ENCODE results near the gene HIF1A.

Gene HIF1A

GRCh38 chr14:61710853-61711817 is 15.8 kb downstream of the HIF1A start:
- Histone ChIP-seq H3K4me1 (ENCODE audit: insufficient read depth, low read length) (peaks cover 6% of the 10 kb centered on the region), H3K27me3 (ENCODE audit: insufficient read depth, low read length, poor library complexity) (no peaks in the 10 kb centered on the region), H3K9me3 (ENCODE audit: insufficient read depth, low read length, severe bottlenecking) (no peaks in the 10 kb centered on the region), H3K4me2 (ENCODE audit: insufficient read depth, low read length) (no peak overlapping the region), H3K4me3 (ENCODE audit: low read depth in 1 of 2, low read length in 2 of 2) (no peak overlapping the region), H3K27ac (ENCODE audit: low read length) (no peak overlapping the region), H3K9ac (ENCODE audit: low read depth, low read length) (no peak overlapping the region), H3K36me3 (ENCODE audit: insufficient read depth, low read length) (no peaks in the 10 kb centered on the region), H3K79me2 (ENCODE audit: insufficient read depth, low read length) (peaks cover 93% of the 10 kb centered on the region), H4K20me1 (ENCODE audit: insufficient read depth, low read length) (peaks cover 72% of the 10 kb centered on the region), H2AFZ (ENCODE audit: low read depth, low read length) (no peak overlapping the region)
- ATAC-seq (ENCODE audit: insufficient read depth, low read depth) (no peak), DNase-seq (no peak)
- TF ChIP-seq CTCF (IDR thresholded peaks at IDR 0.05; ENCODE audit: borderline replicate concordance, extremely low read depth, low read length, poor library complexity, severe bottlenecking) (no peak), EZH2 (IDR thresholded peaks at IDR 0.05; ENCODE audit: borderline replicate concordance, low read depth, low read length, severe bottlenecking) (no peak)

- no peaks in the 10 kb centered on the region for H3K9me3 ChIP-seq (ENCODE audit: insufficient read depth, low read length, severe bottlenecking)
- H3K4me1 ChIP-seq (ENCODE audit: insufficient read depth, low read length) = peaks cover 6% of the 10 kb centered on the region
- H3K27ac ChIP-seq (ENCODE audit: low read length) = no peak overlapping the region
- no peak for ATAC-seq (ENCODE audit: insufficient read depth, low read depth)
- peaks cover 65% of the 10 kb centered on the region for H4K20me1 ChIP-seq (ENCODE audit: insufficient read depth, low read length)
- H3K79me2 ChIP-seq (ENCODE audit: insufficient read depth, low read length) = peaks cover 93% of the 10 kb centered on the region
- no peak overlapping the region for H2AFZ ChIP-seq (ENCODE audit: low read depth, low read length)
- H3K27me3 ChIP-seq (ENCODE audit: insufficient read depth, low read length, poor library complexity) = no peaks in the 10 kb centered on the region
- no peak overlapping the region for H3K9ac ChIP-seq (ENCODE audit: low read depth, low read length)
- TF ChIP-seq EZH2 (IDR thresholded peaks at IDR 0.05; ENCODE audit: borderline replicate concordance, low read depth, low read length, severe bottlenecking) (no peak), CTCF (IDR thresholded peaks at IDR 0.05; ENCODE audit: borderline replicate concordance, extremely low read depth, low read length, poor library complexity, severe bottlenecking) (no peak)
- H3K4me2 ChIP-seq (ENCODE audit: insufficient read depth, low read length) = no peak overlapping the region
- DNase-seq = no peak
- no peak overlapping the region for H3K4me3 ChIP-seq (ENCODE audit: low read depth in 1 of 2, low read length in 2 of 2)
- no peaks in the 10 kb centered on the region for H3K36me3 ChIP-seq (ENCODE audit: insufficient read depth, low read length)
These were observed 16.8 kb downstream of the HIF1A start for GRCh38 chr14:61712137-61712536.

GRCh38 chr14:61713724-61714437 is 18.6 kb downstream of the HIF1A start:
- H3K27ac ChIP-seq (ENCODE audit: low read length) = no peak overlapping the region
- no peak for DNase-seq
- TF ChIP-seq EZH2 (IDR thresholded peaks at IDR 0.05; ENCODE audit: borderline replicate concordance, low read depth, low read length, severe bottlenecking) = no peak
- TF ChIP-seq CTCF (IDR thresholded peaks at IDR 0.05; ENCODE audit: borderline replicate concordance, extremely low read depth, low read length, poor library complexity, severe bottlenecking) = no peak
- no peak overlapping the region for H2AFZ ChIP-seq (ENCODE audit: low read depth, low read length)
- peaks cover 79% of the 10 kb centered on the region for H4K20me1 ChIP-seq (ENCODE audit: insufficient read depth, low read length)
- H3K9me3 ChIP-seq (ENCODE audit: insufficient read depth, low read length, severe bottlenecking) = no peaks in the 10 kb centered on the region
- peaks cover 100% of the 10 kb centered on the region for H3K79me2 ChIP-seq (ENCODE audit: insufficient read depth, low read length)
- H3K36me3 ChIP-seq (ENCODE audit: insufficient read depth, low read length) = no peaks in the 10 kb centered on the region
- no peak overlapping the region for H3K4me2 ChIP-seq (ENCODE audit: insufficient read depth, low read length)
- H3K4me1 ChIP-seq (ENCODE audit: insufficient read depth, low read length) = peaks cover 6% of the 10 kb centered on the region
- no peak overlapping the region for H3K9ac ChIP-seq (ENCODE audit: low read depth, low read length)
- H3K4me3 ChIP-seq (ENCODE audit: low read depth in 1 of 2, low read length in 2 of 2) = no peak overlapping the region
- no peak for ATAC-seq (ENCODE audit: insufficient read depth, low read depth)
- no peaks in the 10 kb centered on the region for H3K27me3 ChIP-seq (ENCODE audit: insufficient read depth, low read length, poor library complexity)
